GM12878 (cell line): ENCODE measurements around the gene PGAP6. TPM values are rescaled to one million over a fixed set of nuclear protein-coding genes. Genes with fewer than 3 reads are reported as not detected.
A peak's percentile ranks its signal among the peaks of the same experiment; 100 is the strongest.

Source experiments
- CBX3 ChIP-seq: fragments of 200-600 bp; sonication (generic); IDR thresholded peaks from 2 replicates; pipeline ENCODE4 v1.6.1; 2016; ENCODE audit warnings: low read depth, borderline replicate concordance
- CEBPB ChIP-seq, 2 experiments: fragments of 150-350 bp in 1 of 2; IDR thresholded peaks; 2 replicates each; pipeline ENCODE4 v1.6.1; 2012 to 2014; ENCODE audit warnings: low read depth in 2 of 2, low read length in 2 of 2, borderline replicate concordance in 1 of 2, inconsistent platforms in 1 of 2
- HDAC2 ChIP-seq: fragments of 200-600 bp; sonication (generic); IDR thresholded peaks from 2 replicates; pipeline ENCODE4 v1.6.1; 2017
- HDAC6 ChIP-seq: fragments of 200-600 bp; sonication (generic); IDR thresholded peaks from one replicate; pipeline ENCODE4 v1.8.0; 2017; ENCODE audit warnings: antibody characterized with exemption; ENCODE audit not compliant: unreplicated experiment
- IRF4 ChIP-seq: IDR thresholded peaks from 2 replicates; pipeline ENCODE4 v1.6.1; 2011; ENCODE audit warnings: low read depth, low read length
- MAX ChIP-seq: IDR thresholded peaks from 2 replicates; pipeline ENCODE4 v1.6.1; 2012; ENCODE audit warnings: low read depth, low read length, improper control_type of control experiment
- MLLT1 ChIP-seq: fragments of 450-650 bp; IDR thresholded peaks from 2 replicates; pipeline ENCODE4 v1.6.1; 2016; ENCODE audit warnings: mild to moderate bottlenecking
- NFXL1 ChIP-seq: fragments of 450-650 bp; IDR thresholded peaks from 2 replicates; pipeline ENCODE4 v1.6.1; 2017; ENCODE audit warnings: antibody characterized with exemption, mild to moderate bottlenecking, borderline replicate concordance
- NFYA ChIP-seq: IDR thresholded peaks from 2 replicates; pipeline ENCODE4 v1.6.1; 2011; ENCODE audit warnings: low read depth, mild to moderate bottlenecking, low read length, improper control_type of control experiment, borderline replicate concordance
- NRF1 ChIP-seq: conservative IDR thresholded peaks from 2 replicates; pipeline ENCODE4 v1.6.1; 2011; ENCODE audit warnings: mild to moderate bottlenecking, low read depth, low read length, improper control_type of control experiment
- PKNOX1 ChIP-seq: fragments of 450-650 bp; IDR thresholded peaks from 2 replicates; pipeline ENCODE4 v1.6.1; 2016; ENCODE audit warnings: mild to moderate bottlenecking
- PML ChIP-seq: IDR thresholded peaks from 2 replicates; pipeline ENCODE4 v1.6.1; 2012; ENCODE audit warnings: low read length, inconsistent platforms
- PRDM15 ChIP-seq: fragments of 450-650 bp; formaldehyde crosslinking; IDR thresholded peaks from 2 replicates; pipeline ENCODE4 v1.4.0; 2020; ENCODE audit warnings: mild to moderate bottlenecking, moderate library complexity
- RAD21 ChIP-seq: IDR thresholded peaks from 2 replicates; pipeline ENCODE4 v1.6.1; 2011; ENCODE audit warnings: mild to moderate bottlenecking, low read depth, low read length, moderate library complexity; ENCODE audit not compliant: insufficient read depth
- RAD51 ChIP-seq: fragments of 450-650 bp; IDR thresholded peaks from 2 replicates; pipeline ENCODE4 v1.6.1; 2016; ENCODE audit warnings: moderate library complexity, mild to moderate bottlenecking, inconsistent platforms
- SMC3 ChIP-seq: IDR thresholded peaks from 2 replicates; pipeline ENCODE4 v1.6.1; 2011; ENCODE audit warnings: low read length, improper control_type of control experiment, borderline replicate concordance
- STAT3 ChIP-seq: IDR thresholded peaks from 2 replicates; pipeline ENCODE4 v1.6.1; 2011; ENCODE audit warnings: low read depth, low read length, improper control_type of control experiment
- SUPT20H ChIP-seq: IDR thresholded peaks from 2 replicates; pipeline ENCODE4 v1.6.1; 2011; ENCODE audit warnings: low read depth, mild to moderate bottlenecking, low read length, moderate library complexity, borderline replicate concordance; ENCODE audit not compliant: control insufficient read depth
- USF1 ChIP-seq: IDR thresholded peaks from 2 replicates; pipeline ENCODE4 v1.6.1; 2011; ENCODE audit warnings: borderline replicate concordance, low read depth, mild to moderate bottlenecking, moderate library complexity, mixed read lengths, low read length; ENCODE audit not compliant: insufficient read depth; ENCODE audit errors: extremely low read length
- ZBED1 ChIP-seq: IDR thresholded peaks from 2 replicates; pipeline ENCODE4 v1.6.1; 2016; ENCODE audit warnings: borderline replicate concordance
- ZBTB33 ChIP-seq: fragments of 450-650 bp; IDR thresholded peaks from 2 replicates; pipeline ENCODE4 v1.6.1; 2017; ENCODE audit warnings: mild to moderate bottlenecking
- polyA plus RNA-seq, 11 experiments: library from polyadenylated mRNA; depleted of rRNA in 4 of 11; unstranded in 6 of 11; stranded (reverse) in 5 of 11; fragments of >200 nt; fragmentation: Nextera tagmentation in 4 of 11; fragmentation: Illumina TruSeq in 1 of 11; extraction: Ambion mirVana in 4 of 11; extraction: Trizol in 1 of 11; gene quantifications; 1 replicate in 1 of 11; 2 replicates in 10 of 11; pipeline versions ENCODE4 v1.2.1 to v1.2.3, GENCODE V29; 2011 to 2016; ENCODE audit warnings: inconsistent platforms in 2 of 11, missing spikeins in 2 of 11, low read depth in 1 of 11
- total RNA-seq, 4 experiments: library from RNA; depleted of rRNA in 3 of 4; stranded (reverse); fragments of >200 nt in 3 of 4; fragmentation: Illumina TruSeq in 1 of 4; extraction: Trizol in 1 of 4; gene quantifications; 2 replicates each; pipeline versions ENCODE4 v1.2.1 to v1.2.3, GENCODE V29; 2013 to 2021

Gene PGAP6
- total and polyA plus RNA-seq, 10 of the 15 experiments (the other 5 are each of a cell fraction or from before 2014, with no cell fraction given) = 0.76 to 48.8 (median 18.4) TPM

- no peak for TF ChIP-seq PRDM15 (CRISPR knock-in tag)
- TF ChIP-seq PKNOX1 = no peak
- no peak for TF ChIP-seq STAT3
- TF ChIP-seq SUPT20H = no peak
- TF ChIP-seq RAD51 = no peak
- peak; percentile 62 for TF ChIP-seq MAX
- peak; percentile 19; the same call in 1 of the 2 replicates for TF ChIP-seq MLLT1
- no peak for TF ChIP-seq ZBTB33
- TF ChIP-seq USF1 = no peak
- no peak for TF ChIP-seq ZBED1
- TF ChIP-seq SMC3 = no peak
- TF ChIP-seq IRF4 = no peak
- TF ChIP-seq NFYA = no peak
- no peak for TF ChIP-seq PML
- no peak for TF ChIP-seq HDAC6
- TF ChIP-seq NFXL1 = no peak
- TF ChIP-seq CEBPB (IDR thresholded peaks at IDR 0.05; ENCODE audit: borderline replicate concordance in 1 of 2, low read depth in 2 of 2, low read length in 2 of 2) = no peak
- no peak for TF ChIP-seq CBX3
- TF ChIP-seq HDAC2 = no peak
- TF ChIP-seq RAD21 = no peak
- no peak for TF ChIP-seq NRF1
Measured at GRCh38 chr16:383326-384051, 1.7 kb upstream of the PGAP6 start (continued).
